DMS53 (cell line): ENCODE data around the gene TMEM154.
"Not testable (repeated sequence)": the region's sequence is repeated elsewhere in the genome, so short reads cannot be mapped to it uniquely, and the experiment has no call there.

Source experiments
- DNase-seq: peaks from one replicate; lab custom pipeline; 2025; lab: John Stamatoyannopoulos, UW

Gene TMEM154

GRCh38 chr4:152666946-152667345, 12.9 kb downstream of the TMEM154 start:
- DNase-seq, result no peak

- no peak for DNase-seq
Observed at GRCh38 chr4:152665691-152666395, 14.0 kb downstream of the TMEM154 start.

- not testable (repeated sequence) for DNase-seq
Observed at GRCh38 chr4:152664067-152664378, 15.8 kb downstream of the TMEM154 start.

- no peak for DNase-seq
Observed at GRCh38 chr4:152663203-152664066, 16.4 kb downstream of the TMEM154 start.

GRCh38 chr4:152661649-152662048, 18.1 kb downstream of the TMEM154 start:
- no peak for DNase-seq

- DNase-seq, result no peak
Observed at GRCh38 chr4:152660526-152660925, 19.3 kb downstream of the TMEM154 start.

GRCh38 chr4:152659806-152660205, 20.0 kb downstream of the TMEM154 start:
- no peak for DNase-seq

DNA sequence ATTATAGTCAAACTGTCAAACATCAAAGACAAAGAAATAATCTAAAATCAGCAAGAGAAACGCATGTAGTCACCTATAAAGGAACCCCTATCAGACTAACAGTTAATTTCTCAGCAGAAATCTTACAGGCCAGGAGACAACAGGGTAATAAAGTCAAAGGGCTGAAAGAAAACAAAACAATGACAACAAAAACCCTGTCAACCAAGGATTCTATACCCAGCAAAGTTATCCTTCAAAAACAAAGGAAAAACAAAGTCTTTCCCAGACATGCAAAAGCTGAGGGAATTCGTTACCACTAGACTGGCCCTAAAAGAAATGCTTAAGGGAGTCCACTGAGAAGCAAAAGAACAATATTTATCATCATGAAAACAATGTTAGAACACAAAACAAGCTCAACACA, 22.1 kb downstream of the TMEM154 start:
- DNase-seq, result no peak

- no peak for DNase-seq
Observed at GRCh38 chr4:152655272-152656129, 24.3 kb downstream of the TMEM154 start.

DNA sequence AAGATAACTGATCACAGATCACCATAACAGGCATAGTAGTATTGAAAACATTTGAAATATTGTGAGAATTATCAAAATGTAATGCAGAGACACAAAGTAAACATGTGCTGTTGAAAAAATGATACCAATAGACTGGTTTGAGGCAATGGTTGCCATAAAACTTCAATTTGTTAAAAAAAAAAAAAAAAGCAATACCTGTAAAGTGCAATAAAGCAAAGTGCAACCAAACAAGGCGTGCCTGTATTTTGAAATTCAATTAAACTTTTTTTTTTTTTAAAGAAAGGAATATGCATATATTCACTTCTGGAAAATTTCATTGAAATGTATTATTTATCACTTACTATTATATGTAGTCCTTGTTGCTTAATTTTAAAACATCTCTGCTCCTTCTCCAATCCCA, 27.7 kb downstream of the TMEM154 start:
- no peak for DNase-seq

DNA sequence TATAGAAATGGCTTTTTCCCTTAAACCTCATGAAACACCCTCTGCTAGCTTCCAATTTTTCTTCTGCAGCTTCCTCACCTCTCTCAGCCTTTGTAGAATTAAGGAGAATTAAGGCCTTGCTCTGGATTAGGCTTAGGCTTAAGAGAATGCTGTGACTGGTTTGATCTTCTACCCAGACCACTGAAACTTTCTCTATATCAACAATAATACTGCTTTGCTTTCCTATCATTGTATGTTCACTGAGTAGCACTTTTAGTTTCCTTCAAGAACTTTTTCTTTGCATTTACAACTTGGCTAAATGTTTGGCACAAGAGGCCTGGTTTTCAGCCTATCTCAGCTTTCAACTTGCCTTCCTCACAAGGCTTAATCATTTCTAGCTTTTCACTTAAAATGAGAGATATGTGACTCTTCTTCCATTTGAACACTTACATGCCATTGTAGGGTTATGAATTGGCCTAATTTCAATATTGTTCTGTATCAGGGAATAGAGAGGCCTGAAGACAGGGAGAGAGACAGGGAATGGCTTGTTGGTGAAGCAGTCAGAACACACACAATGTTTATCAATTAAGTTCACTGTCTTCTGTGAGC, 28.2 kb downstream of the TMEM154 start:
- no peak for DNase-seq

DNA sequence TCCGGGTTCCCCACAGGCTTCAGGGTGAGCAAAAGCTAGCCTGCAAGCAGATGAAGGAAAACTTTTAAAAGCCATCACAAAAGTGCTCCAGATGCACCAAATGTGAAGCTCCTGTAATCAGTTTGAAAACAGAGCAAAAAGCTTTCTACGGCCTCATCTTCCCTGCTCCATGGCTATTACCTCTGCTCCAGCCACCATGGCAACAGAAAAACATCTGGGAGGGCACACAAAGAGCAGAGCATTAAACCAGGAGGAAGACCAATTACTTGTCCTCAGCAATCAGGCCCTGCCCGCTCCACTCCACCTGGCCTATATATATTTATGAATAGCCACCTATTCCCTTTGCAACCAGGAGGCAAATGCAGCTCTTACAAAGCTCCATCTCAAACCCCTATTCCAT, 33.6 kb downstream of the TMEM154 start:
- DNase-seq, result peak; percentile 4

GRCh38 chr4:152644130-152644529, 35.7 kb downstream of the TMEM154 start:
- no peak for DNase-seq

- peak; percentile 18 for DNase-seq
Observed at GRCh38 chr4:152643153-152644035, 36.4 kb downstream of the TMEM154 start.

DNA sequence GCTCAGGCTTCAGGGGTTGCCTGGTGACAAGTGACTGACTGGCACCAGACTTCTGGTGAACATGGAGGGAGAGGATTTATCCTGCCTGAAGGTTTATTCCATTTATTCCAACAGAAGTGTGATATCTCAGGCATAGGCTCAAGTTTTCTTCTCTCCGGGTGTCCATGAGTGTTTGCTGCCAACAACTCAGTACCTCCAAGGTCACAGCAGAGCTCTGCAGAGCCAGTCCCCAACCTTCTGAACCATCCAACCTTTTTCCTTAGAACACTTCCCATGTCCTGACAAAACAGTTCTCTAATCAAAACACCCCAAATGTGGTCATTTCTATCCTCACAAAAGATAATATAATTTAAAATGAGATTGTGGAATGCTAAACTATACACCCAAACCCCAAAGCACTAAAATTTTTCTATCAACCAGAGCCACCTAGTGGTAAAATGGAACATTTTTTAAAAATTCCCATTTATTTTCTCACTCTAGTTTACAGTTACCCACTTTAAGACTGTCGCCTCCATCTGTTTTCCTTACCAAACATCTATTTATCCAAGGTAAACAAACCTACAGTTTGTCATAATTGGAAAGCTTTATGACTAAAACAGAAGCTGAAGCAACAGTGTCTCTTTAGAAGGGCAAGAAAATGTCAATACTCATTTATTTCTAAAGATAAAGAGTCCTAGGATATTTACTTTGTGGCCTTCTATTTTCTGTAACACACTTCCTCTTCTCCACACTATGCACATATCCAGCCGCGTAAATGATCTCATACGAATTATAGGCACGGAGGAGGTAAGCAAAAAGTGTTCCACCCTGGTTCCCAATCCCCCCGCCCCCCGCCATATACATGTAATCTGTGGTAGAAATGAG, 39.5 kb downstream of the TMEM154 start:
- DNase-seq, result peak; percentile 74

DNA sequence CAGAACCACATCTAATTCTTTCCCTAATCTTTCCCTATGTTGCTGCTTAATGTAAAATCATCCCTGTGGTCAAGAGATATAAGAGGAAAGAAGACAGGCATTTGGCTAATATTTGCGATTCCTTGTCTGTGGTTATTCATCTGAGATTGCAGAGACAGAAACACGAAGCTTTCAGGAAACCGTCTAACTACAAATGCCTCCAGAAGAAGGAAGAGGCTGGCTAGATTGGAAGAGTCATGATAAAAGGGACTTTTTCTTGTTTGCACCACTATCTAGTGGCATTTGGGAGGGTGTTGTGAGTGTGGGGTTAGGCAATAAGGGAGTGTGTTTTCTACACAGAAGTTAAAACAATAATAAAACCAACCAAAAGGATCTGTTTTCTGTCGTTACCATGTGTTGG, 43.9 kb downstream of the TMEM154 start:
- DNase-seq, result no peak

DNA sequence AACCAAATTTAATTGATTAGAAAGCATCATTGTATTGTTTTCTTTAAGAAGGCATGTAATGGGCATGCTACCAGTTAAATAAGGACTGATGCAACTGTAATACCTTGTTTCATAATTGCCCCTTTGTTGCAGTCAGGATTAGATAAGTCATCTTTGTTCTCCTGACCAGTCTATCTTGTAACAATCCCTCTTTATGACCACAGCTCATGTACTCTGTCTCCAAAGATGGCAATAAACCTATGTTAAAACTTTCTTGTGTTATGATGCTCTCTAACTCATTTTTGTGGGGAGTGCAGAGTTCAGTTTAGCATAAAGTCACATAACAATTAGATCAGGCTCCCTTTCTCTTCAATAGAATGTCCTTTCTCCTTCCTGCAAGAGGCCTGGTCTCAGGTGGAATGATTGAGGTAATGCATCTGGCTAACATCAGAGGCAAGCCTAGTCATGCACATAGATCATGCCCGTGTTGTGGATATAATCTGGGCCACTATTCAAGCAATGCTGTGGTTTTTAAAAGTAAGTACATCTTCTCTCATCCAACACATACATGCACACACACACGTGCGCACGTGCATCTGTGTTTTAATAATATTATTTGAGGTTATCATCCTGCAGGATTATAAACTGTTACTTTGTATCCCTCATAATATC, 45.6 kb downstream of the TMEM154 start:
- DNase-seq, result no peak

- no peak for DNase-seq
Observed at GRCh38 chr4:152633118-152633517, 46.7 kb downstream of the TMEM154 start.

GRCh38 chr4:152630324-152630723, 49.5 kb downstream of the TMEM154 start:
- DNase-seq, result no peak

- no peak for DNase-seq
Observed at GRCh38 chr4:152629908-152630307, 49.9 kb downstream of the TMEM154 start.
